Stimulated activated CD8-positive, alpha-beta memory T cell treated with anti-CD3 and anti-CD28 coated beads, Interleukin-7, amount 100 ng/mL, for 24 hours (primary cell): ENCODE data around the gene TRIM40.
"Not testable (repeated sequence)": the region's sequence is repeated elsewhere in the genome, so short reads cannot be mapped to it uniquely, and the experiment has no call there.

ENCODE experiments used
- DNase-seq: peaks from one replicate; pipeline ENCODE4 v3.0.0-alpha.2; 2020; ENCODE audit warnings: low read depth

Gene TRIM40

DNA sequence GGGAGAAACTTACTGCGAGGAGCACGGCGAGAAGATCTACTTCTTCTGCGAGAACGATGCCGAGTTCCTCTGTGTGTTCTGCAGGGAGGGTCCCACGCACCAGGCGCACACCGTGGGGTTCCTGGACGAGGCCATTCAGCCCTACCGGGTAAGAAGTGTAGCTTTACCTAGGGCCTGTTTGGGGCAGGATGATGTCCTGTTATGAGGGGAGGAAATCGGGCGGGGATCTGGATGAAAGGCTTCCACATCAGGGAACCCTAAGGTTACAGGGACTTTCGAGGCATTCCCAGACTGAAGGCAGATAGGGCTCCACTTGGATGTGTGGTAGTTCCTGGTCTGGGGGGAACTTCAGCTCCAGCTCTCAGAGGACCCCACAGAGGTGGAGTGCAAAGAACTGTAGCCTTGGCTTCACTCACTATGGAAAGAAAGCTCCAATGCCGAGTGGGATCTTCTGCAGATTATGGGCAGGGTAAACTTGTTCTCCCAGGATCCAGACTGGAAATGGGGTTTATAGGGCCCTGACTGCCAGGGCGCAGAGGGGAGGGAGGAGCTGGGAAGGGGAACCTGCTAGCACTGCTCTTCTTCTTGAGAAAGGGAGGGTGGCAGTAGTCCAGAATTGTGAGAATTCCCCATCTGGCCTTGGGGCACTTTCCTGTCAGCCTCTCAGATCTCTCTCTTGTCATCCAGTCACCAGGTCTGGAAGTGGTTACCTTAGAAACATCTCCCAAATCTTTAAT, 28.1 kb downstream of the TRIM40 start:
- DNase-seq = no peak

GRCh38 chr6:30164714-30165113, 28.8 kb downstream of the TRIM40 start:
- DNase-seq = no peak

DNA sequence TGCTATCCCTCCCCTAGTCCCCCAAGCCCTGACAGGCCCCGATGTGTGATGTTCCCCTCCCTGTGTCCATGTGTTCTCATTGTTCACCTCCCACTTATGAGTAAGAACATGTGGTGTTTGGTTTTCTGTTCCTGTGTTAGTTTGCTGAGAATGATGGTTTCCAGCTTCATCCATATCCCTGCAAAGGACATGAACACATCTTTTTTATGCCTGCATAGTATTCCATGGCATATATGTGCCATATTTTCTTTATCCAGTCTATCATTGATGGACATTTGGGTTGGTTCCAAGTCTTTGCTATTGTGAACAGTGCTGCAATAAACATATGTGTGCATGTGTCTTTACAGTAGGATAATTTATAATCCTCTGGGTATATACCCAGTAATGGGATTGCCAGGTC, 29.3 kb downstream of the TRIM40 start:
- not testable (repeated sequence) for DNase-seq

DNA sequence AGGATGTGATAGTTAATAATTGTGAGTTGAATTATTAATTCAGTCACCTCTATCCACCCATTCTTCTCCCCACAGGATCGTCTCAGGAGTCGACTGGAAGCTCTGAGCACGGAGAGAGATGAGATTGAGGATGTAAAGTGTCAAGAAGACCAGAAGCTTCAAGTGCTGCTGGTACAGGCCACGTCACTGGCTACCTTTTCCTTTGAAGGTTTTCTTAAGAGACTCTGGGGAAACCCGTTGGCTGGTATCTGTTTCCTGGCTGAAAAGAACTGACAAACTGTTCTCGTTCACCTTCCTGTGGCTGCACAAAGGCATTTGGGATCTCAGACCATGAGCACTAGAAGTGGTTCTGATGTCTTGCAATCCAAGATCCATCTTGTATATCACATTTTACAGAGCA, 31.2 kb downstream of the TRIM40 start:
- no peak for DNase-seq

- DNase-seq = no peak
These were observed 32.8 kb downstream of the TRIM40 start for GRCh38 chr6:30168741-30169140.

DNA sequence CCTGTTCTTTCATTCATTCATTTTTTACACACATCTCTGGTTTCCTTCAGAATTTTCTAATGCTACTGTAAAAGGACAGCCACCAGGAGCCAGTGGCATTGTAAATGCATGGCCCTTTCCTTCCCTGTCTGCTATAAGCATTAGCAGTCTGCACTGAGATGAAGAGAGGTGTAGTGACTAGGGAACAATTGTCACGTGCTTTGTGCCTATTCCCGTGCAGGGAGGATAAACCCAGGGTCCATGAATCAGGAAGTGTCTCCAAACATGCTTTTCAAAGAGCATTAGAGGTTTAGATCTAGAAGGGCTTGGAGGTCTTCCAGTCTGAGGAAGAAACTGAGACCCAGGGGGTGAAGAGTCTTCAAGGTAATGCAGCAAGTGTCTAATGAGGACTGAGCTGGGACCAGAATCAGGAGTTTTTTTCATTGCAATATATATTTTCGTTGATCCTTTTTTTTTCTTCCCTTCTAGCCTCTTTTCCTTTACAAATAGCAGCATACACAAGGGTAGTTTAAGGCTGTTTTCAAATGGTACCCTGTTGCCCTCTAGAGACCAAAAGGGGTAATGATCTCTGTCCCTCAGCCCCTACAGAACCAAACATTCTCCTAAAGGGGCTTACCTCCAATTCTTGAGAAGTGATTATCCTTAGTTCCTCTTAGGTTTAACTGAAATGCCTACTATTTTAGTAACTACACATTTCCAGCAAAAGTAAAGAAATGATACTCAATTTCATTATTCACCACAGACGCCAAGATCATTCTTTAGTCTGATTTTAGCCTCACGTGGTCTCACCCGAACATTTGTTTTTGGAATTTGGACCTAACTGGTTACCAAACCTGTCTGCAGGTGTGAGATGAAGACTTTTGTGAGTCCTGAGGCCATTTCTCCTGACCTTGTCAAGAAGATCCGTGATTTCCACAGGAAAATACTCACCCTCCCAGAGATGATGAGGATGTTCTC, 34.0 kb downstream of the TRIM40 start:
- no peak for DNase-seq

GRCh38 chr6:30171677-30172471, 35.9 kb downstream of the TRIM40 start:
- DNase-seq = no peak

DNA sequence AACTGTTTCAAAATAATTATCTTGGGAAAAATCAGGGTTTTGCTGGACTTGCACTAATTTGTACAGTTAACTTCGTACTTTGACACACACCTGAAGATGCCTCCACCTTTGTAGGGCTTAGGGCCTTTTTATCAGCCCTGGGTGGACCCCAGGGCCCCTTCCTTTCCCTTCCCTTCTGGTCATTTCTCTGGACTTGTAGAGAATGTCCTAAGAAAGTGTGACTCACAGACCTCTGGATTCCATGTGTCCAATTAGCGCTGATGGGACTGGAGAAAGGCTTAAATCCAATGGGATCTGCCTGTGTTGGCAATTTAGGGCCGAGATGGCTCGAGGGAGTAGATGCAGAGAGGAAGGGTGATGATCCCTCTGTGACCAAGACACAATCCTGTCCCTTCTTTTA, 36.7 kb downstream of the TRIM40 start:
- DNase-seq = no peak

GRCh38 chr6:30175765-30176164, 39.8 kb downstream of the TRIM40 start:
- DNase-seq = no peak

GRCh38 chr6:30178837-30179236, 42.9 kb downstream of the TRIM40 start:
- no peak for DNase-seq

- no peak for DNase-seq
These were observed 44.2 kb downstream of the TRIM40 start for GRCh38 chr6:30180145-30180544.

DNA sequence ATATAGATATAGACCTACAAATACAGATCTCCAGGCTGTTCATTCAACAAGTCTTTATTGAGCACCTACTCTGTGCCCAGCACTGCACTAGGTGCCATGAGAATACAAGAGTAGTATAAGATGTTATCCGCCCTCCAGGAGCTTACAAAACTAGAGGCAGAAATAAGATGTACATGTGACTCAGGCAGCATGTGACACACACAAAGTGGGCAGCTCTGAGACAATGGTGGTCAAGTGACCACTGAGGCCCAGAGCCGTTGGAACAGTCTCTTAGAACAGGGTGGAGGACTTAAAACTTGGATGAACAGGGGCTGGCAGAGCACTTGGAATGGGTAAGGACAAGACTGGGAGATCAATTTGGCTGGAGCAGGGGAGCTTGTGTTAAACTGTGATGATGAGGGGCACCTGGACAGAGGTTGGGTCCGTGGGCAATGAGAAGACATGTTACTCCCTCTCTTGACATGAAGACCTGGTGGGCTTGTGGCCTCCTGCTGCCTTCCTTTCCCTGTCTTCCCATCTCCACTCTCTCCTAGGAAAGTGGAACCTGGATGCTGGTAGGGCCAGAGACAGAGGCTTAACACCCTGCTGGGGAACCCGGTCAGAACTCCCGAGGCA, 48.6 kb downstream of the TRIM40 start:
- no peak for DNase-seq

DNA sequence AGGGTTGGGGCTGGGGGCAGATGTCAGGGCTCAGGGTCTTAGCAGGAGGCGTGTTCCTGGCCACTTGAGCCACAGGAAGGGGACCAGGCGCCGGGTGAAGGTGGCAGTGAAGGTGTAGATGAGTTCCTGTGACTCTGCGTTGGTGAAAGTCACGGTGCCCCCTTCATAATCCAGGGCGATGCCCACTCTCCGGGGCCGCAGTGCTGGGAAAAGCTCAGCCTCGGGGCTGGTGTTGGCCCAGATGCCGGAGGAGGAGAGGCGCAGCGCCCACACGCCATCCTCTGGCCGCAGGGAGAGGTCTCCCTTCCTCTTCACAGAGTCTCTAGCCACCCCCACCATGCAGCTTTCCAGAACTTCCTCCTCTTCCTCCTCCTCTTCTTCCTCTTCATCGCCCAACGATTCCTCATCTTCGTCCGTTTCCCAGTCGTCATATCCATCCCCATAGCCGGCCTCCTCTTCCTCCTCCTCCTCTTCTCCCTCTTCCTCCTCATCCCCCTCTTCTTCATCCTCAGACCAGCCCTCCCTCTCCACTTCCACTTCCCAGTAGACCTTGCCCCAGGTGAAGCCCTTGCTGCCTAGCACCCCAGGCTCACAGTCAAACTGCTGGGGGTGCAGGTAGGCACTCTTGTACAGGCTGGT, 50.0 kb downstream of the TRIM40 start:
- DNase-seq = no peak

GRCh38 chr6:30188541-30188940, 52.6 kb downstream of the TRIM40 start:
- DNase-seq = no peak

DNA sequence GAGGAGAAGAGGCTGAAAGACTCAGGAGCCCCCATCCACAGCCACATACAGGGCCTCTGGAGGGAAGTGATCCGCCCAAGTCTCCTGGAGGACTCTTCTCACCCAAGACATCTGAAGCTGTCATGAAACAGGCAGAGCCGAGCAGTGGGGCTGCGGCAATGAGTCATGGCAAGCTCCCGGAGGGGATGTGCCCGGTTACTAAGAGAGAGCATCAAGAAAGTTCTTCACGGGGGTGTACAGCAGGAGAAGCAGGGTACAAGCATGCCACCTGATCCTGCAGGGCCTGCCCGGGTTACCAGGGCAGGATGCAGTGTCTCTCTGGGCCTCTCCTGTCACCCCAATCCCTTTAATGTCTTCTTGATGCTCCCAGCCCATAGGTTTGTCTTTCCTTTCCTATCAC, 56.1 kb downstream of the TRIM40 start:
- no peak for DNase-seq

GRCh38 chr6:30194797-30195690, 59.1 kb downstream of the TRIM40 start:
- DNase-seq = no peak

DNA sequence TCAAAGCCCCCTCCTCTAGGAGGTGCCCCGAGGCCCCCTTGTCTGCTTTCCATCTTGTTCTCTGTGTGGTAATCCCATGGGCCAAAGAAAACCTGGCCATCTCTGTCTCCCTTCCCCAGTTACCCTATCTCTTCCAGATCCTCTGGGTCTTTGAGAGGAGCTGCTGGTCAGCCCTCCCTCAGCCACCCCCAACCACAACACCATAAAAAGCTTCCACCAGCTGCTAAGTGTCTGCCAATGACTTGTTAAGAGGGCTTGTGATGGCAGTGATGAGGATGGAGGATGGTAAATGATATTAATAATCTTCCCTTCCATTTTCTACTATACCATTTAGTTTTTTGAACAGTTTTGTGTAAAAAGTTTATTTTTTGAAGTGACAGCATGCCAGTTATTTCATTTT, 60.0 kb downstream of the TRIM40 start:
- no peak for DNase-seq

GRCh38 chr6:30196376-30196775, 60.4 kb downstream of the TRIM40 start:
- DNase-seq = no peak
